IPS-15b (cell line): Measurements from ENCODE around the gene ARHGEF38.
"Not testable (repeated sequence)": the region's sequence is repeated elsewhere in the genome, so short reads cannot be mapped to it uniquely, and the experiment has no call there.

ENCODE experiments used
- H3K27me3 ChIP-seq: one replicate; pipeline ENCODE4 v1.6.1; 2013; ENCODE audit warnings: low read length; ENCODE audit not compliant: control insufficient read depth, insufficient read depth
- H3K36me3 ChIP-seq: one replicate; pipeline ENCODE4 v1.6.1; 2013; ENCODE audit warnings: low read length; ENCODE audit not compliant: control insufficient read depth, insufficient read depth
- H3K4me1 ChIP-seq: one replicate; pipeline ENCODE4 v1.6.1; 2013; ENCODE audit warnings: mild to moderate bottlenecking, low read length; ENCODE audit not compliant: control insufficient read depth, insufficient read depth
- H3K4me3 ChIP-seq: one replicate; pipeline ENCODE4 v1.5.1; 2013; ENCODE audit warnings: low read depth, low read length
- H3K9ac ChIP-seq: one replicate; pipeline ENCODE4 v1.6.1; 2013; ENCODE audit warnings: low read depth, mild to moderate bottlenecking, low read length
- H3K9me3 ChIP-seq: one replicate; pipeline ENCODE4 v1.6.1; 2013; ENCODE audit warnings: mild to moderate bottlenecking, low read length; ENCODE audit not compliant: control insufficient read depth, insufficient read depth

The ARHGEF38 gene

DNA sequence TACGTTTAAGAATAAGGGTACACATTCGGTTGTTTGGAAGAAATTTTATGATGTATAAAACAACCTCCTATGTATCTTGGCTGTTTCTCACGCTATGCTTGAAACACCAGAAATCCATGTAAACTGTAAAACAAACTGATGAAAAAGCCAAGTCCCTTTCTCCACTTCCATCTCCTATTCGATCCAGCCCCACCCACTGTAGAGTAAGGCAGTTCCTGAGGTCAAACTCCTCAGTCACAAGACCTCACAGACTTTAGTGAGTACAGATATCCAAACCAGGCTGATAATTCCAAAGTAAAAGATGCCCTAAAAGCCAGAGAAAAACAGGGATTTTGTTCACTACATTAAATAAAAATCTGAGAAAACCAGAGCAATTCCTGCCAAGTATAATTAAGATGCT, 45.6 kb downstream of the ARHGEF38 start:
- no peaks in the 10 kb centered on the region for H3K27me3 ChIP-seq
- H3K9ac ChIP-seq = no peak overlapping the region
- H3K4me3 ChIP-seq = no peak overlapping the region
- H3K36me3 ChIP-seq = no peaks in the 10 kb centered on the region
- peaks cover 2% of the 10 kb centered on the region for H3K4me1 ChIP-seq
- H3K9me3 ChIP-seq = no peaks in the 10 kb centered on the region

DNA sequence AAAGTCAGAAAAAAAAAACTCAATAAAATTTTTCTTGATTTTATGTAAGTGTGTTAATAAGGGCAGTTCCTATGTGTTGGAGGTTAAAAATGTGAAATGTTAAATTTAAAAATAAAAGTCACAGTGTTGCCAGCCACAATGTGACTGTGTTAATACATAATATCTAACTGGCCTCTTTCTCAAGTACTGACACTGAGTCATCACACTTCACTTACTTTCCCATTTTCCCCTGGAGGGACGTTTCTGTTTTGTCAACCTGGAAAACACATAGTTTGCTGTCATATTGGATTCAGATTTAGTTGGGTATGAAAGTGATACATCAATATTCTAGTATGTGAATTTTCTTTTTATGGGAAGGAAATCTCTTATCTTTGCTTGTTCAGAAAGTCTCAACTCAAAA, 46.4 kb downstream of the ARHGEF38 start:
- Histone ChIP-seq H3K27me3 (no peaks in the 10 kb centered on the region), H3K4me3 (no peak overlapping the region), H3K4me1 (peaks cover 2% of the 10 kb centered on the region), H3K9ac (no peak overlapping the region), H3K9me3 (no peaks in the 10 kb centered on the region), H3K36me3 (no peaks in the 10 kb centered on the region)

DNA sequence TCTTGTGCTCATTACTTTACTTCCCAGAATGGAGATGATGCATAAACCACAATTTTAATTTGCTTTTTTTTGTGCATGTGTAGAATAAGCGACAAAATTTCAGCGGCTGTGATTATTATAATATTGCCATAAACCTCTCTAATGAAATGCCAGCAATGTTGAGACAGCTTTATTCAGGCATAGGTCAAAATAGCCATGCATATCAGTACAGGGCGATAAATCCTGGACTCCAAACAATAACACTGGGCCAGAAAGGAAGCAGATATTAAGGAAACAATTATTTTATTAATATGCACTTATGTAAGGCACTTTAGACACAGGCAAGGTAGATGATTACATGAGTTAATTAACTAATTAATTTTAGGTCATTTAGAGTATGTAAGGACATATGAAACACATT, 47.1 kb downstream of the ARHGEF38 start:
- Histone ChIP-seq H3K9ac (no peak overlapping the region), H3K4me3 (no peak overlapping the region), H3K9me3 (no peaks in the 10 kb centered on the region), H3K27me3 (no peaks in the 10 kb centered on the region), H3K4me1 (peaks cover 2% of the 10 kb centered on the region), H3K36me3 (no peaks in the 10 kb centered on the region)

DNA sequence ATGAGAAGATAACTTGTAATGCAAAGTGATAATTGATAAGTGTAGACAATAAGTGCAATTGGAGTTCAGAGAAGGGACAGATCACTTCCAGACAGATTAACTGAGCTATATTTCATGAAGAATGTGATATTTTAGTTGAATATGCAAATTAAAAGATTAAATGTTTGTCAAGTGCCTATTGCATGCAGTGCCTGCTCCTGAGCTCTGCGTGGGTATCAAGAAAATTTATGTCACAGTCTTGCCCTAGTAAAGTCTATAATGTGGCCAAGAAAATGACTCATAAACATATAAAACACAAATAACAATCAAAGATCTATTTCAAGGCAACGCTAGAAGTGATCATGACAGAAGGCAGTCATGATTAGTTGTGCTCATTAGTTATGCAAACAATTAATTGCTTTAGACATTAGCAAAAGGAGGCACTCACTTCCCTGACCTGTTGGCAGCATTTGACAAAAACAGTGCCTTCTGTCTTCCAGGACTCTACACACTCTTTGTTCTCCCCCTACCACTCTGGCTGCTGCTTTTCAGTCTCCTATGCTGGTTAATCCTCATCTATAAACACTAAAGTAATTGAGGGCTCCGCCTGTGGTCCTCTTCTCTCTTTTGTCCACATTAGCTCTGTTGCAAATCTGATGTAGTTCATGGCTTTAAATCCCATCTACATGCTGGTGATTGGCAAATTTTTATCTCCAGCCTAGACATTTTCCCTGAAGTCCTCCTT, 47.7 kb downstream of the ARHGEF38 start:
- Histone ChIP-seq H3K36me3 (no peaks in the 10 kb centered on the region), H3K27me3 (no peaks in the 10 kb centered on the region), H3K9ac (no peak overlapping the region), H3K4me1 (peaks cover 2% of the 10 kb centered on the region), H3K4me3 (no peak overlapping the region), H3K9me3 (no peaks in the 10 kb centered on the region)

DNA sequence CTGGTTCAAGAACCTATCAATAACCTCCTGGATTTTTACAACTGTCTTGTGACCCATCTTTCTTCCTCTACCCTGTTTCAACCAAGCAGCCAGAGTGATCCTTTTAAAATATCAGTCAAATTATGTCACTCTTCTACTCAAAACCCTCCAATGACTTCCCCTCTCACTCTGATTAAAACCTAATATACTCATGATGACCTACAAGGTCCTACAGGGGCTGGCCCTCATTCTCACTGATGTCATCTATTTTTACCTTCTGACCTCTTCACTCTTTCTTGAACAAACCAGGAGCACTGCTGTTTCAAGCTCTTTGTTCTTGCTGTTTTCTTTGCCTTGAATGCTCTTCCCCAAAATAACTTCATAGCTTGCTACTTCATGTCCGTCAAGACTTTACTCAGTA, 48.5 kb downstream of the ARHGEF38 start:
- Histone ChIP-seq H3K4me1 (peaks cover 2% of the 10 kb centered on the region), H3K9me3 (no peaks in the 10 kb centered on the region), H3K9ac (no peak overlapping the region), H3K4me3 (no peak overlapping the region), H3K36me3 (no peaks in the 10 kb centered on the region), H3K27me3 (no peaks in the 10 kb centered on the region)

DNA sequence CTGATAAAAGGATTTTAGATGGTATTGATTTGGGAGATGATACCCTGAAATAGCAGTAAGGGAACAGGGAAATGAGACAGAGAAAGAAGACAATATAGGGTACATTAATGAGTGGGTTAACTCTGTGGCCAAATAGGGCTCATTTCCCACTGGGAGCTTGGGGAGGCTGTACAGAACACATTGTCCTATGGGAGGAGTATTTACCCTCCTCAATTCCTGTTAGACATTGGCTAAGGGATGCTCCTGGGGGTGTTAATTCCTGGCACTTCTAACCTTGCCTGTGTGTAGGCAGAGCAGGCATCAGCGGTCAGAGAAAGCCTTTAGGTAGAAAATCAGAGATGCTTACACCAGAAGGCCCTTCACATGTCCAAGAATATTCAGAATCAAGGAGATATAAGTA, 49.0 kb downstream of the ARHGEF38 start:
- H3K4me1 ChIP-seq = peaks cover 2% of the 10 kb centered on the region
- H3K9me3 ChIP-seq = no peaks in the 10 kb centered on the region
- no peak overlapping the region for H3K9ac ChIP-seq
- H3K27me3 ChIP-seq = no peaks in the 10 kb centered on the region
- no peaks in the 10 kb centered on the region for H3K36me3 ChIP-seq
- no peak overlapping the region for H3K4me3 ChIP-seq

DNA sequence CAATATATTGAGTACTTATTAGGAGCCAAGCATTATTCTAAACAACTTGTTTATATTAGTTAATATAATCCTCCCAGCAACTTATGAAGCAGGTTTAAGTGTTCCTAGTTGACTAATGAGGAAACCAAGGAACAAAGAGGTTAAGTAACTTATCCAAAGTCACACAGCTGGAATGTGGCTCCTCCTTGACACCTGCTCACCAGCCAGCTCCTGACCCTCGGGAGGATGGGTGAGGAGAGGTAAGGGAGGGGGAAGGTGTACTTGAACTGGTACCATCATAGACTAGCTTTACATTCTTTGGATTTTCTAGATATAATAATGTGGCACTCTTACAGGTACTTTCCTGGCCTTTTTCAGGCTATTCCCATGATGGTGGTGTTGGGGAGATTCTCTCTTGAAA, 50.7 kb downstream of the ARHGEF38 start:
- H3K4me3 ChIP-seq = no peak overlapping the region
- H3K9ac ChIP-seq = no peak overlapping the region
- H3K4me1 ChIP-seq = peaks cover 2% of the 10 kb centered on the region
- H3K36me3 ChIP-seq = no peaks in the 10 kb centered on the region
- no peaks in the 10 kb centered on the region for H3K9me3 ChIP-seq
- H3K27me3 ChIP-seq = no peaks in the 10 kb centered on the region

DNA sequence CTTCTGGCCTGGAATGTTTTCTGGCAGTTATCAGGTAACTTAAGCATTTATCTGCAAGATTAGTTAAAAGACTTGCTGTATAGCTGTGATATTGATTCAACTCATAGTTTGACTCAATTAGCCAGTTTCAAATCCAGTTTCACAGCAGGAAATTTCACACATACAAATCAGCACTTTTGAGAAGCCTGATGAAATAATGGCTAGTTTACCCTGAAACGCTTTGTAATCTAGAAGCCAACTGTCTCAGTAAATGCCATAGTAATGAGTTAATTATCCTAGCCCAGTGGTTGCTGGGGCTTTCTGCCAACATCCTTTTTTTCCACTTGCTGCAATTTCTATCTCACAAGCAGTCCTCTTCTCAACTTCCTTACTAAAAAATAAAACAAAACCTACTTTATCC, 53.1 kb downstream of the ARHGEF38 start:
- no peak overlapping the region for H3K9ac ChIP-seq
- H3K36me3 ChIP-seq = no peaks in the 10 kb centered on the region
- H3K4me1 ChIP-seq = peaks cover 2% of the 10 kb centered on the region
- H3K27me3 ChIP-seq = no peaks in the 10 kb centered on the region
- no peaks in the 10 kb centered on the region for H3K9me3 ChIP-seq
- H3K4me3 ChIP-seq = no peak overlapping the region

DNA sequence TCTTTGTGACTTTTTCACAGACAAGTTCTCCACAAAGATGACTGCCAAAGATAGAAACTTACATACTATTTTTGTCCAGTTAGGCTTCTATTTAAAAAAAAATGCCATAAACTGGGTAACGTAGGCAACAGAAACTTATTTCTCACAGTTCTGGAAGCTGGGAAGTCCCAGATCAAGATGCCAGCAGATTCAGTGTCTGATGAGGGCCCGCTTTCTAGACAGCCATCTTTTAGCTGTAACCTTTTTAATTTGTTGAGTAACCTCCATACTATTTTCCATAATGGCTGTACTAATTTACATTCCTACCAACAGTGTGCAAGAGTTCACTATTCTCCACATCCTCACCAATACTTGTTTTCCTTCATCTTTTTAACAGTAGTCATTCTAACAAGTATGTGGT, 55.5 kb downstream of the ARHGEF38 start:
- no peaks in the 10 kb centered on the region for H3K4me1 ChIP-seq
- no peak overlapping the region for H3K4me3 ChIP-seq
- H3K9me3 ChIP-seq = no peaks in the 10 kb centered on the region
- H3K27me3 ChIP-seq = no peaks in the 10 kb centered on the region
- no peak overlapping the region for H3K9ac ChIP-seq
- no peaks in the 10 kb centered on the region for H3K36me3 ChIP-seq

DNA sequence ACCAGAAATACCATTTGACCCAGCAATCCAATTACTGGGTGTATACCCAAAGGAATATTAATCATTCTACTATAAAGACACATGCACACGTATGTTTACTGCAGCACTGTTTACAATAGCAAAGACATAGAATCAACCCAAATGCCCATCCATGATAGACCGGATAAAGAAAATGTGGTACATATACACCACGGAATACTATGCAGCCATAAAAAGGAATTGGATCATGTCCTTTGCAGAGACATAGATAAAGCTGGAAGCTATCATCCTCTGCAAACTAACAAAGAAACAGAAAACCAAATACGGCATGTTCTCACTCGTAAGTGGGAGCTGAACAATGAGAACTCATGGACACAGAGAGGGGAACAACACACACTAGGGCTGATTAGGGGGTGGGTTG, 57.4 kb downstream of the ARHGEF38 start:
- H3K36me3 ChIP-seq, H3K27me3 ChIP-seq, H3K9ac ChIP-seq, H3K4me1 ChIP-seq, H3K4me3 ChIP-seq, H3K9me3 ChIP-seq: not testable (repeated sequence)

DNA sequence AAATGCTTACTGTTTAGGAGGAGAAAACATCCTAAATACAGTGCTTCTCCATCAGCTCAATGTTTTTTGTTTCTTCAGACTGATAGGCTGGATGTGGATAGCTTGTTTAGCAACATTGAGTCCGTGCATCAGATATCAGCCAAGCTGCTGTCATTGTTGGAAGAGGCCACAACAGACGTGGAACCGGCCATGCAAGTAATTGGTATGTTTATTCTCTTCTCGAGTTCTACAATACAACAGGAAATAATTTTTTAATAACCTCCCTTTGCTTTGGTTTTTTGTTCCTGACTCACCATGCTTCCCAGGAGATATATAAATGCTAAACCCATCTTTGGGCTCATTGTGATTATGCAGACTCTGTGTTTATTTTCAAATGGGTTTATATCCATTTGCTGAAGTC, 60.9 kb downstream of the ARHGEF38 start:
- Histone ChIP-seq H3K4me1 (no peaks in the 10 kb centered on the region), H3K4me3 (no peak overlapping the region), H3K9ac (no peak overlapping the region), H3K36me3 (no peaks in the 10 kb centered on the region), H3K9me3 (no peaks in the 10 kb centered on the region), H3K27me3 (no peaks in the 10 kb centered on the region)

DNA sequence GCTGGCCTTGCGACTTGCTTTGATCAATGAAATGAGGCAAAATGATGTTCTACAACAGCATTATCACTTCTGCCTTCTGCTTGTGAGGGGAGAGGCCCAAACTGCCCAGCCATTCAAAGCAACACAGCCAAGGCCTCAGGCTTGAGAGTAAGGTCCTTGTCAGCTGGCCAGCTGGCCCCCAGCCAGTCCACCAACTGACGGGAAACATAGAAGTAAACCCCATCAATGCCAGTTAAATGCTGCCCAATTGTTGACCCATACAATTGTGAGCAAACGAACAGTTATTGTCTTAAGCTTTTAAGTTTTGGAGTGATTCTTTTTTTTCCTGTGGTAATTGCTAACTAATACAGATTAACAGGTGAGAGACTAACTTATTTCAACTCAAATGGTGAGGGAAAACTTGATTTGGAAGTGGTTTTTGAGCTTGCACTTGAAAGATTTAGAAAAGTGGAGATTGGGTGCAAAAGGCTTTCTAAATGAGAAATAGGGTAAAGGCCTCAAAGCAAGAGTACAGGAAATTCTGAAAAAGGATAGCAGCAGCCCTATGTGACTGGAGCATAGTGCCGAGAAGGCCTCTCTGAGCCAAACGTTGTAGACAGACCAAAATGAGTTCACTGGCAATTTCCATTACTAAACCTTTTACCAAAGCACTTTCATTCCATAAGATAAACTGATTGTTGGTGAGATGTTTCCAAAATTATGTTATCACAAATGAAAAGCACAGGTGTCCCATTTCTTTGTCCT, 66.9 kb downstream of the ARHGEF38 start:
- Histone ChIP-seq H3K4me1 (no peaks in the 10 kb centered on the region), H3K9me3 (no peaks in the 10 kb centered on the region), H3K27me3 (no peaks in the 10 kb centered on the region), H3K36me3 (no peaks in the 10 kb centered on the region), H3K4me3 (no peak overlapping the region), H3K9ac (no peak overlapping the region)
